KMS-11 (cell line): ENCODE results near the gene SHCBP1L.

Experiments
- H2AFZ ChIP-seq: fragments of 200-600 bp; sonication (generic); 2 replicates; pipeline ENCODE4 v1.6.1; 2016; ENCODE audit warnings: antibody characterized with exemption, mixed run types, low read depth
- H3K27ac ChIP-seq: fragments of 200-600 bp; sonication (generic); 2 replicates; pipeline ENCODE4 v1.6.1; 2016; ENCODE audit warnings: mild to moderate bottlenecking, mixed run types
- H3K27me3 ChIP-seq: fragments of 200-600 bp; sonication (generic); 2 replicates; pipeline ENCODE4 v1.6.1; 2017; ENCODE audit warnings: mild to moderate bottlenecking, low read depth, mixed run types, moderate library complexity; ENCODE audit not compliant: insufficient read depth
- H3K36me3 ChIP-seq: fragments of 200-600 bp; sonication (generic); 2 replicates; pipeline ENCODE4 v1.6.1; 2017; ENCODE audit warnings: mild to moderate bottlenecking, mixed run types; ENCODE audit not compliant: insufficient read depth
- H3K4me1 ChIP-seq: fragments of 200-600 bp; sonication (generic); 2 replicates; pipeline ENCODE4 v1.6.1; 2016; ENCODE audit warnings: mild to moderate bottlenecking, low read depth, mixed run types; ENCODE audit not compliant: poor library complexity, severe bottlenecking
- H3K4me2 ChIP-seq: fragments of 200-600 bp; sonication (generic); 2 replicates; pipeline ENCODE4 v1.7.0; 2016; ENCODE audit warnings: mild to moderate bottlenecking, mixed run types
- H3K4me3 ChIP-seq: fragments of 200-600 bp; sonication (generic); IDR thresholded peaks from 2 replicates; pipeline ENCODE4 v1.6.1; 2017; ENCODE audit warnings: low read depth, low read length, mixed read lengths; ENCODE audit not compliant: insufficient read depth
- H3K79me2 ChIP-seq: fragments of 200-600 bp; sonication (generic); 2 replicates; pipeline ENCODE4 v1.6.1; 2016; ENCODE audit warnings: low read depth, mixed run types; ENCODE audit not compliant: insufficient read depth
- H3K9ac ChIP-seq: fragments of 200-600 bp; sonication (generic); 2 replicates; pipeline ENCODE4 v1.6.1; 2016; ENCODE audit warnings: mild to moderate bottlenecking, mixed run types
- H4K20me1 ChIP-seq: fragments of 200-600 bp; sonication (generic); 2 replicates; pipeline ENCODE4 v1.6.1; 2016; ENCODE audit warnings: mild to moderate bottlenecking, mixed run types; ENCODE audit not compliant: insufficient read depth
- CTCF ChIP-seq: fragments of 200-600 bp; sonication (generic); conservative IDR thresholded peaks from 2 replicates; pipeline ENCODE4 v1.6.1; 2017; ENCODE audit warnings: low read depth, mild to moderate bottlenecking, antibody characterized with exemption, low read length, moderate library complexity, mixed read lengths

SHCBP1L gene

GRCh38 chr1:182855911-182856310, 97.1 kb downstream of the SHCBP1L start:
- no peak overlapping the region for H3K9ac ChIP-seq
- no peak overlapping the region for H3K4me2 ChIP-seq
- no peaks in the 10 kb centered on the region for H3K4me1 ChIP-seq
- H3K27me3 ChIP-seq: no peaks in the 10 kb centered on the region
- TF ChIP-seq CTCF: no peak
- peaks cover 91% of the 10 kb centered on the region; the same call in 1 of the 2 replicates for H3K36me3 ChIP-seq
- H3K27ac ChIP-seq: no peak overlapping the region
- H3K4me3 ChIP-seq: no peak overlapping the region
- no peak overlapping the region for H2AFZ ChIP-seq
- H3K79me2 ChIP-seq: peaks cover 70% of the 10 kb centered on the region; the same call in 1 of the 2 replicates
- H4K20me1 ChIP-seq: peaks cover 23% of the 10 kb centered on the region

DNA sequence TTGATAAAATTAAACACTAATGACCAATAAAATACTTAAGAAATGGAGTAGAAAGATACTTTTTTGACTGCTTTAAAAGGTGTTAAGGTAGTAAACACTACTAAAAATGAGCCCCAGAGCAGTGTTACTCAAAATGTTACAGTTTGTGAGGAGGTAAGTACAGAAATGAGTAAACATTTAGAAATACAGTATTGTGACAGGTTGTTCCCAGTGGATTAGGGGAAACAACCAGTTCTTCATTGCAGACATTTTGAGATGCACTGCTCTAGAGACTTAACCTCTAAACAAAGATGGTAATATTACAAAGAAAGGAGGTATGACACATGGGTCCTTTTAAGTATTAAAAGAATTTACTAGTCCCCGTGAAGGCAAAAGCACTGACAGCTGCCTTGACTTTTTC, 101.1 kb downstream of the SHCBP1L start:
- Histone ChIP-seq H4K20me1 (peaks cover 63% of the 10 kb centered on the region), H3K36me3 (peaks cover 87% of the 10 kb centered on the region), H3K4me1 (peaks cover 22% of the 10 kb centered on the region), H3K4me2 (no peak overlapping the region), H3K4me3 (no peak overlapping the region), H3K9ac (no peak overlapping the region), H3K27me3 (no peaks in the 10 kb centered on the region), H3K27ac (no peak overlapping the region), H2AFZ (no peak overlapping the region), H3K79me2 (peaks cover 89% of the 10 kb centered on the region)
- no peak for TF ChIP-seq CTCF

DNA sequence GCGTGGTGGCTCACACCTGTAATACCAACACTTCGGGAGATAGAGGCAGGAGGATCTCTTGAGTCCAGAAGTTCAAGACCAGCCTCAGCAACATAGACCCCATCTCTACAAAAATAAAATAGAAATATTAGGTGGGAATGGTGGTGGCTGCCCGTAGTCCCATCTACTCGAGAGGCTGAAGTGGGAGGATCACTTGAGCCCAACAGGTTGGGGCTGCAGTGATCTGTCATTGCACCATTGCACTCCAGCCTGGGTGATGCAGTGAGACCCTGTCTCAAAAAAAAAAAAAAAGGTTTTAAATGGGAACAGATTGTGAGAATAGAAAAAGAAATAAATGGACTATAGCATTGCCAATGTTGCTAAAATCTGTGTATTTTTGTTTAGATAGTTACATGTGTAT, 102.6 kb downstream of the SHCBP1L start:
- H3K4me3 ChIP-seq: no peak overlapping the region
- TF ChIP-seq CTCF: no peak
- H4K20me1 ChIP-seq: peaks cover 76% of the 10 kb centered on the region

More for the DNA sequence above, 102.6 kb downstream of the SHCBP1L start:
- Histone ChIP-seq H2AFZ (no peak overlapping the region), H3K36me3 (peaks cover 87% of the 10 kb centered on the region), H3K27ac (no peak overlapping the region), H3K79me2 (peaks cover 98% of the 10 kb centered on the region), H3K4me1 (peaks cover 30% of the 10 kb centered on the region), H3K27me3 (no peaks in the 10 kb centered on the region), H3K9ac (no peak overlapping the region), H3K4me2 (no peak overlapping the region)
